Measurements from ENCODE around the gene GDI2.

- TF ChIP-seq CTCF (IDR thresholded peaks at IDR 0.05; ENCODE audit: low read depth, low read length) = no peak
- TF ChIP-seq EZH2phosphoT487 (IDR thresholded peaks at IDR 0.05; ENCODE audit: low read depth) = no peak
Observed at GRCh38 chr10:5723692-5724091, 89.5 kb downstream of the GDI2 start.
